ENCODE data around the gene RPL37.
"Not testable (repeated sequence)": the region's sequence is repeated elsewhere in the genome, so short reads cannot be mapped to it uniquely, and the experiment has no call there.

GRCh38 chr5:40883051-40883450 is 48.0 kb upstream of the RPL37 start:
- not testable (repeated sequence) for TF ChIP-seq CTCF (IDR thresholded peaks at IDR 0.05; ENCODE audit: low read depth, low read length, missing input control); FOXA2 (IDR thresholded peaks at IDR 0.05)
- TF ChIP-seq, protein P1, sequence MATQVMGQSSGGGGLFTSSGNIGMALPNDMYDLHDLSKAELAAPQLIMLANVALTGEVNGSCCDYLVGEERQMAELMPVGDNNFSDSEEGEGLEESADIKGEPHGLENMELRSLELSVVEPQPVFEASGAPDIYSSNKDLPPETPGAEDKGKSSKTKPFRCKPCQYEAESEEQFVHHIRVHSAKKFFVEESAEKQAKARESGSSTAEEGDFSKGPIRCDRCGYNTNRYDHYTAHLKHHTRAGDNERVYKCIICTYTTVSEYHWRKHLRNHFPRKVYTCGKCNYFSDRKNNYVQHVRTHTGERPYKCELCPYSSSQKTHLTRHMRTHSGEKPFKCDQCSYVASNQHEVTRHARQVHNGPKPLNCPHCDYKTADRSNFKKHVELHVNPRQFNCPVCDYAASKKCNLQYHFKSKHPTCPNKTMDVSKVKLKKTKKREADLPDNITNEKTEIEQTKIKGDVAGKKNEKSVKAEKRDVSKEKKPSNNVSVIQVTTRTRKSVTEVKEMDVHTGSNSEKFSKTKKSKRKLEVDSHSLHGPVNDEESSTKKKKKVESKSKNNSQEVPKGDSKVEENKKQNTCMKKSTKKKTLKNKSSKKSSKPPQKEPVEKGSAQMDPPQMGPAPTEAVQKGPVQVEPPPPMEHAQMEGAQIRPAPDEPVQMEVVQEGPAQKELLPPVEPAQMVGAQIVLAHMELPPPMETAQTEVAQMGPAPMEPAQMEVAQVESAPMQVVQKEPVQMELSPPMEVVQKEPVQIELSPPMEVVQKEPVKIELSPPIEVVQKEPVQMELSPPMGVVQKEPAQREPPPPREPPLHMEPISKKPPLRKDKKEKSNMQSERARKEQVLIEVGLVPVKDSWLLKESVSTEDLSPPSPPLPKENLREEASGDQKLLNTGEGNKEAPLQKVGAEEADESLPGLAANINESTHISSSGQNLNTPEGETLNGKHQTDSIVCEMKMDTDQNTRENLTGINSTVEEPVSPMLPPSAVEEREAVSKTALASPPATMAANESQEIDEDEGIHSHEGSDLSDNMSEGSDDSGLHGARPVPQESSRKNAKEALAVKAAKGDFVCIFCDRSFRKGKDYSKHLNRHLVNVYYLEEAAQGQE (IDR thresholded peaks at IDR 0.05), result not testable (repeated sequence)

Data from liver (tissue), 2 donors.